Measurements from ENCODE around the gene XPO6.

DNA sequence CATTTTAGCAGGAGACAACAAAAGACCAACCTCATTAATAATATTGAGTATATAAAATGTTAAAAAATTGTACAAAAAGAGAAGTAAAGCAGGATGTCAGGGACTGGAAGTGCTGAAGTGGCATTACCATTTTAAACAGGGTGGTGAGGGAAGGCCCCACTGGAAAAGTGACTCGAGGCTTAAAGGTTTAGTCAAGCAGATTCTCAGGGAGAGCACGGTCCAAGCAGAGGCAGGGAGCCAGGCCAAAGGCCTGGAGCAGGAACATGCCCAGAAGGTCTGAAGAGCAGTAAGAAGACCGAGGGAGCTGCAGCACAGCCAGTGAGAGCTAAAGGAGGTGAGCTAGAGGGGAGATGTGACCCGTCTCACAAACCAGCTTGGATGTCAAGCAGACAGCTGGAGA is 7.6 kb downstream of the XPO6 start:
- no peak for TF ChIP-seq ZFX (IDR thresholded peaks at IDR 0.05)
- TF ChIP-seq, protein P1, sequence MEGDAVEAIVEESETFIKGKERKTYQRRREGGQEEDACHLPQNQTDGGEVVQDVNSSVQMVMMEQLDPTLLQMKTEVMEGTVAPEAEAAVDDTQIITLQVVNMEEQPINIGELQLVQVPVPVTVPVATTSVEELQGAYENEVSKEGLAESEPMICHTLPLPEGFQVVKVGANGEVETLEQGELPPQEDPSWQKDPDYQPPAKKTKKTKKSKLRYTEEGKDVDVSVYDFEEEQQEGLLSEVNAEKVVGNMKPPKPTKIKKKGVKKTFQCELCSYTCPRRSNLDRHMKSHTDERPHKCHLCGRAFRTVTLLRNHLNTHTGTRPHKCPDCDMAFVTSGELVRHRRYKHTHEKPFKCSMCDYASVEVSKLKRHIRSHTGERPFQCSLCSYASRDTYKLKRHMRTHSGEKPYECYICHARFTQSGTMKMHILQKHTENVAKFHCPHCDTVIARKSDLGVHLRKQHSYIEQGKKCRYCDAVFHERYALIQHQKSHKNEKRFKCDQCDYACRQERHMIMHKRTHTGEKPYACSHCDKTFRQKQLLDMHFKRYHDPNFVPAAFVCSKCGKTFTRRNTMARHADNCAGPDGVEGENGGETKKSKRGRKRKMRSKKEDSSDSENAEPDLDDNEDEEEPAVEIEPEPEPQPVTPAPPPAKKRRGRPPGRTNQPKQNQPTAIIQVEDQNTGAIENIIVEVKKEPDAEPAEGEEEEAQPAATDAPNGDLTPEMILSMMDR (IDR thresholded peaks at IDR 0.05 in 2 of 3, conservative IDR thresholded peaks at IDR 0.05 in 1 of 3; ENCODE audit: borderline replicate concordance in 1 of 3, insufficient read depth in 1 of 3, low read depth in 2 of 3, low read length in 2 of 3), result no peak
- no peak for TF ChIP-seq EZH2 (IDR thresholded peaks at IDR 0.05)
- TF ChIP-seq RAD21 (IDR thresholded peaks at IDR 0.05; ENCODE audit: low read depth), result no peak
- no peak for TF ChIP-seq ZNF274 (IDR thresholded peaks at IDR 0.05; ENCODE audit: low read depth, low read length)
- TF ChIP-seq, protein P2, sequence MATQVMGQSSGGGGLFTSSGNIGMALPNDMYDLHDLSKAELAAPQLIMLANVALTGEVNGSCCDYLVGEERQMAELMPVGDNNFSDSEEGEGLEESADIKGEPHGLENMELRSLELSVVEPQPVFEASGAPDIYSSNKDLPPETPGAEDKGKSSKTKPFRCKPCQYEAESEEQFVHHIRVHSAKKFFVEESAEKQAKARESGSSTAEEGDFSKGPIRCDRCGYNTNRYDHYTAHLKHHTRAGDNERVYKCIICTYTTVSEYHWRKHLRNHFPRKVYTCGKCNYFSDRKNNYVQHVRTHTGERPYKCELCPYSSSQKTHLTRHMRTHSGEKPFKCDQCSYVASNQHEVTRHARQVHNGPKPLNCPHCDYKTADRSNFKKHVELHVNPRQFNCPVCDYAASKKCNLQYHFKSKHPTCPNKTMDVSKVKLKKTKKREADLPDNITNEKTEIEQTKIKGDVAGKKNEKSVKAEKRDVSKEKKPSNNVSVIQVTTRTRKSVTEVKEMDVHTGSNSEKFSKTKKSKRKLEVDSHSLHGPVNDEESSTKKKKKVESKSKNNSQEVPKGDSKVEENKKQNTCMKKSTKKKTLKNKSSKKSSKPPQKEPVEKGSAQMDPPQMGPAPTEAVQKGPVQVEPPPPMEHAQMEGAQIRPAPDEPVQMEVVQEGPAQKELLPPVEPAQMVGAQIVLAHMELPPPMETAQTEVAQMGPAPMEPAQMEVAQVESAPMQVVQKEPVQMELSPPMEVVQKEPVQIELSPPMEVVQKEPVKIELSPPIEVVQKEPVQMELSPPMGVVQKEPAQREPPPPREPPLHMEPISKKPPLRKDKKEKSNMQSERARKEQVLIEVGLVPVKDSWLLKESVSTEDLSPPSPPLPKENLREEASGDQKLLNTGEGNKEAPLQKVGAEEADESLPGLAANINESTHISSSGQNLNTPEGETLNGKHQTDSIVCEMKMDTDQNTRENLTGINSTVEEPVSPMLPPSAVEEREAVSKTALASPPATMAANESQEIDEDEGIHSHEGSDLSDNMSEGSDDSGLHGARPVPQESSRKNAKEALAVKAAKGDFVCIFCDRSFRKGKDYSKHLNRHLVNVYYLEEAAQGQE (IDR thresholded peaks at IDR 0.05; ENCODE audit: low read depth), result no peak
- TF ChIP-seq TCF7L2 (IDR thresholded peaks at IDR 0.05; ENCODE audit: borderline replicate concordance, extremely low read depth, insufficient read depth, insufficient read length), result no peak
- TF ChIP-seq JUND (IDR thresholded peaks at IDR 0.05), result no peak
- TF ChIP-seq POLR2A (IDR thresholded peaks at IDR 0.05; ENCODE audit: borderline replicate concordance, extremely low read depth, insufficient read depth, insufficient read length), result no peak

Data from HCT116 (cell line).